Neural progenitor cell (in vitro differentiated cells): ENCODE results near the gene LMF1.

ENCODE experiments used
- EZH2 ChIP-seq: fragments of 200-600 bp; sonication (generic); IDR thresholded peaks from 2 replicates; pipeline ENCODE4 v1.6.1; 2017; ENCODE audit warnings: antibody characterized with exemption, mild to moderate bottlenecking, moderate library complexity
- TF ChIP-seq, protein P1 (sequence below): fragments of 200-600 bp; sonication (generic); IDR thresholded peaks from 2 replicates; pipeline ENCODE4 v1.5.1; 2017; ENCODE audit warnings: antibody characterized with exemption, mild to moderate bottlenecking

DNA sequence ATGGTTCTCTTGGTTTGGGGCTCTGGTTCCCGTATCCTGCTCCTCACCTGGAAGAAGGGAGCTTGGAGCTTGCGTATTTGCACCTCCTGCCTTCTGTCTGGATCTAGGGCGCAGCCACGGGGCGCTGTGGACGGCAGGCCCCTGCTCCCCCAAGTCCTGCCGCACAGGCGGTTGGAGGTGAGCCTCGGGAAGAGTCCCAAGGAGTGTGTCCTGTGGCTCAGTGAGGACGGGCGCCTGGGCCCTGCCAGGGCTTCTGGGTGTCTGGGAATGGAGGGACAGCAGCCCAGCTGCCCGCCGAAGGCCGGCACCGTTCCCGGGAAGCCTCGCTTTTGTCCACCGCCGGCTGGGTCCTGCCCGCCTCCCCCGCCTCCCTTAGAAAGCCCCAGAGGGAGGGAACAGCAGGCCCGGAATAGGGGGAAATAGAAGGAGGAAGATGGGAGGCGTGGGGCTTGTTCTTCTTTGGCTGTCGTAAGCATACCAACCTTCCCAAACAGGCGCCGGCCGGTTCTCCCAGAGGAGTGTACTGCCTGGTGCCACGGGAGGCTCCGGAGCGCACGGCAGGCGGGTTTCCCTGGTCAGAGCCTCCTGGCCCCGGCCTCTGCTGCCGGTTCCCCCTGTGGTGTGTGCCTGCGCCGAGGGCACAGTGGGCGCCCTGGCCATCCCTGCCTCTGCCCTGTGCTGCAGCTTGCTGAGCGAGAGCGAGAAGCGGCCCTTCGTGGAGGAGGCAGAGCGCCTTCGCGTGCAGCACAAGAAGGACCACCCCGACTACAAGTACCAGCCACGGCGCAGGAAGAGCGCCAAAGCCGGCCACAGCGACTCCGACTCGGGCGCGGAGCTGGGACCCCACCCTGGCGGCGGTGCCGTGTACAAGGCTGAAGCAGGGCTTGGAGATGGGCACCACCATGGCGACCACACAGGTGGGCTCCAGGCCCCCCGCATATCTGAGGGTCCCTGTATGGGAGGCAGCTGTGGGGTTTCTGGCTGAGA, 12.6 kb upstream of the LMF1 start:
- TF ChIP-seq, protein P1, sequence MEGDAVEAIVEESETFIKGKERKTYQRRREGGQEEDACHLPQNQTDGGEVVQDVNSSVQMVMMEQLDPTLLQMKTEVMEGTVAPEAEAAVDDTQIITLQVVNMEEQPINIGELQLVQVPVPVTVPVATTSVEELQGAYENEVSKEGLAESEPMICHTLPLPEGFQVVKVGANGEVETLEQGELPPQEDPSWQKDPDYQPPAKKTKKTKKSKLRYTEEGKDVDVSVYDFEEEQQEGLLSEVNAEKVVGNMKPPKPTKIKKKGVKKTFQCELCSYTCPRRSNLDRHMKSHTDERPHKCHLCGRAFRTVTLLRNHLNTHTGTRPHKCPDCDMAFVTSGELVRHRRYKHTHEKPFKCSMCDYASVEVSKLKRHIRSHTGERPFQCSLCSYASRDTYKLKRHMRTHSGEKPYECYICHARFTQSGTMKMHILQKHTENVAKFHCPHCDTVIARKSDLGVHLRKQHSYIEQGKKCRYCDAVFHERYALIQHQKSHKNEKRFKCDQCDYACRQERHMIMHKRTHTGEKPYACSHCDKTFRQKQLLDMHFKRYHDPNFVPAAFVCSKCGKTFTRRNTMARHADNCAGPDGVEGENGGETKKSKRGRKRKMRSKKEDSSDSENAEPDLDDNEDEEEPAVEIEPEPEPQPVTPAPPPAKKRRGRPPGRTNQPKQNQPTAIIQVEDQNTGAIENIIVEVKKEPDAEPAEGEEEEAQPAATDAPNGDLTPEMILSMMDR = no peak
- TF ChIP-seq EZH2 = no peak
